ENCODE data around the gene REG4. TPM values are rescaled to one million over a fixed set of nuclear protein-coding genes. Genes with fewer than 3 reads are reported as not detected.

REG4 gene
- total and polyA plus RNA-seq, 10 of the 15 experiments (the other 5 are each of a cell fraction or from before 2014, with no cell fraction given) = not detected

DNA sequence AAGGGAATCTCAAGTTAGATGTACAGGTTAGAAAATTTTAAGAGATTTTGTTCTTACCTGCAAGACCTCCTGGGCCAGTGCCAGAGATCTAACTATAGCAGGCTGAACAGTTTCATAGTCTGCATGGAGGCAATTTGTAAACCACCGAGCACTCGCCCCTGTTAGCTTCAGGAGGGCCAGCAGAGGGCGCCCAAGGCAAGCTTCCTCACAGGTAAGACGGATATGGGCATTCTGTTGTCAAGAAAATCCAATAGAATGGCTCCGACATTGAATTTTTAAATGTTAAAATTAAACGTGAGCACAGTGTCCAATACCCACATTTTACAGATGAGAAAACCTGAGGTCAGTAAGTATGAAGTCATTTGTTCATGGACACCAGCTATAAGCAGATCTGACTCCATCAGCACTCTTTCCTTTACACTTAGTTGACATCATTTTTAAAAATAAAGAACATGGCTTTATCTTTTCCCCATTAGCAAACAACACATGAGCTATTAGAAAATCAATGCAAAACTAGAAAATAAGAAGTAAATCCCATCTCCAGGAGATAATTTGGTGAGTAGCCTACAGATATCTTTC is 2.2 kb downstream of the REG4 start (continued):
- TF ChIP-seq, protein P1, sequence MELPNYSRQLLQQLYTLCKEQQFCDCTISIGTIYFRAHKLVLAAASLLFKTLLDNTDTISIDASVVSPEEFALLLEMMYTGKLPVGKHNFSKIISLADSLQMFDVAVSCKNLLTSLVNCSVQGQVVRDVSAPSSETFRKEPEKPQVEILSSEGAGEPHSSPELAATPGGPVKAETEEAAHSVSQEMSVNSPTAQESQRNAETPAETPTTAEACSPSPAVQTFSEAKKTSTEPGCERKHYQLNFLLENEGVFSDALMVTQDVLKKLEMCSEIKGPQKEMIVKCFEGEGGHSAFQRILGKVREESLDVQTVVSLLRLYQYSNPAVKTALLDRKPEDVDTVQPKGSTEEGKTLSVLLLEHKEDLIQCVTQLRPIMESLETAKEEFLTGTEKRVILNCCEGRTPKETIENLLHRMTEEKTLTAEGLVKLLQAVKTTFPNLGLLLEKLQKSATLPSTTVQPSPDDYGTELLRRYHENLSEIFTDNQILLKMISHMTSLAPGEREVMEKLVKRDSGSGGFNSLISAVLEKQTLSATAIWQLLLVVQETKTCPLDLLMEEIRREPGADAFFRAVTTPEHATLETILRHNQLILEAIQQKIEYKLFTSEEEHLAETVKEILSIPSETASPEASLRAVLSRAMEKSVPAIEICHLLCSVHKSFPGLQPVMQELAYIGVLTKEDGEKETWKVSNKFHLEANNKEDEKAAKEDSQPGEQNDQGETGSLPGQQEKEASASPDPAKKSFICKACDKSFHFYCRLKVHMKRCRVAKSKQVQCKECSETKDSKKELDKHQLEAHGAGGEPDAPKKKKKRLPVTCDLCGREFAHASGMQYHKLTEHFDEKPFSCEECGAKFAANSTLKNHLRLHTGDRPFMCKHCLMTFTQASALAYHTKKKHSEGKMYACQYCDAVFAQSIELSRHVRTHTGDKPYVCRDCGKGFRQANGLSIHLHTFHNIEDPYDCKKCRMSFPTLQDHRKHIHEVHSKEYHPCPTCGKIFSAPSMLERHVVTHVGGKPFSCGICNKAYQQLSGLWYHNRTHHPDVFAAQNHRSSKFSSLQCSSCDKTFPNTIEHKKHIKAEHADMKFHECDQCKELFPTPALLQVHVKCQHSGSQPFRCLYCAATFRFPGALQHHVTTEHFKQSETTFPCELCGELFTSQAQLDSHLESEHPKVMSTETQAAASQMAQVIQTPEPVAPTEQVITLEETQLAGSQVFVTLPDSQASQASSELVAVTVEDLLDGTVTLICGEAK (IDR thresholded peaks at IDR 0.05; ENCODE audit: borderline replicate concordance) = no peak
- TF ChIP-seq BMI1 (IDR thresholded peaks at IDR 0.05; ENCODE audit: borderline replicate concordance) (no peak), SPI1 (IDR thresholded peaks at IDR 0.05; ENCODE audit: borderline replicate concordance, insufficient read depth, low read depth, low read length) (no peak), TCF7 (IDR thresholded peaks at IDR 0.05; ENCODE audit: borderline replicate concordance) (no peak), SKIL (IDR thresholded peaks at IDR 0.05; ENCODE audit: low read depth, poor library complexity, severe bottlenecking) (no peak), ZNF24 (IDR thresholded peaks at IDR 0.05) (no peak), NRF1 (conservative IDR thresholded peaks at IDR 0.05; ENCODE audit: low read depth, low read length) (no peak), ZZZ3 (IDR thresholded peaks at IDR 0.05; ENCODE audit: control insufficient read depth, insufficient read length, low read depth) (no peak), DPF2 (IDR thresholded peaks at IDR 0.05) (no peak), POLR2A (IDR thresholded peaks at IDR 0.05; ENCODE audit: low read depth, low read length) (no peak), POLR2AphosphoS5 (IDR thresholded peaks at IDR 0.05; ENCODE audit: low read length) (no peak), SRF (IDR thresholded peaks at IDR 0.05; ENCODE audit: low read depth in 2 of 2, low read length in 2 of 2) (peak; percentile 63 to 77; a peak in 3 of 4 replicates), RFX5 (IDR thresholded peaks at IDR 0.05; ENCODE audit: low read depth, low read length) (no peak), KLF5 (IDR thresholded peaks at IDR 0.05; ENCODE audit: partially characterized antibody) (no peak), SMC3 (IDR thresholded peaks at IDR 0.05; ENCODE audit: borderline replicate concordance, low read length) (peak; percentile 56), NKRF (conservative IDR thresholded peaks at IDR 0.05) (no peak), FOXM1 (IDR thresholded peaks at IDR 0.05; ENCODE audit: low read depth, low read length) (no peak), MYC (IDR thresholded peaks at IDR 0.05; ENCODE audit: insufficient read depth, insufficient read length, insufficient replicate concordance, low read length, severe bottlenecking) (no peak), IKZF2 (IDR thresholded peaks at IDR 0.05) (no peak), YY1 (IDR thresholded peaks at IDR 0.05; ENCODE audit: low read depth, low read length) (0 out of 2 replicates have a peak, but pooled peaks have one; percentile 25), GABPA (IDR thresholded peaks at IDR 0.05; ENCODE audit: low read depth) (no peak), MEF2A (IDR thresholded peaks at IDR 0.05; ENCODE audit: insufficient read depth, low read depth, low read length) (no peak), TCF12 (IDR thresholded peaks at IDR 0.05; ENCODE audit: low read depth, low read length) (no peak)
- TF ChIP-seq, protein P2, sequence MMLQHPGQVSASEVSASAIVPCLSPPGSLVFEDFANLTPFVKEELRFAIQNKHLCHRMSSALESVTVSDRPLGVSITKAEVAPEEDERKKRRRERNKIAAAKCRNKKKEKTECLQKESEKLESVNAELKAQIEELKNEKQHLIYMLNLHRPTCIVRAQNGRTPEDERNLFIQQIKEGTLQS (IDR thresholded peaks at IDR 0.05; ENCODE audit: borderline replicate concordance, extremely low read depth, low read depth, low read length) = no peak

Measured in GM12878 (cell line).